Astrocyte of the hippocampus (primary cell): ENCODE data around the gene PLXDC2.
A peak's percentile ranks its signal among the peaks of the same experiment; 100 is the strongest.
"Not testable (repeated sequence)": the region's sequence is repeated elsewhere in the genome, so short reads cannot be mapped to it uniquely, and the experiment has no call there.

Source experiments
- DNase-seq: peaks from one replicate; pipeline ENCODE4 v3.0.0; 2011; ENCODE audit warnings: low read depth, low spot score

PLXDC2 gene

GRCh38 chr10:19974554-19974953 lies 158.3 kb downstream of the PLXDC2 start:
- no peak for DNase-seq

GRCh38 chr10:19977097-19977521 lies 160.9 kb downstream of the PLXDC2 start:
- DNase-seq = no peak

GRCh38 chr10:19979628-19980027 lies 163.4 kb downstream of the PLXDC2 start:
- no peak for DNase-seq

GRCh38 chr10:19983880-19984565 lies 167.8 kb downstream of the PLXDC2 start:
- DNase-seq = no peak

GRCh38 chr10:19985745-19986144 lies 169.5 kb downstream of the PLXDC2 start:
- DNase-seq = no peak

- DNase-seq = no peak
Measured at GRCh38 chr10:19986591-19986990, 170.4 kb downstream of the PLXDC2 start.

GRCh38 chr10:19987931-19988330 lies 171.7 kb downstream of the PLXDC2 start:
- DNase-seq = no peak

- no peak for DNase-seq
Measured at GRCh38 chr10:19993714-19994315, 177.6 kb downstream of the PLXDC2 start.

- DNase-seq = no peak
Measured at GRCh38 chr10:19998482-19998881, 182.2 kb downstream of the PLXDC2 start.

GRCh38 chr10:19999431-19999830 lies 183.2 kb downstream of the PLXDC2 start:
- DNase-seq = no peak

- not testable (repeated sequence) for DNase-seq
Measured at GRCh38 chr10:20002026-20002425, 185.8 kb downstream of the PLXDC2 start.

- DNase-seq = no peak
Measured at GRCh38 chr10:20002657-20003056, 186.4 kb downstream of the PLXDC2 start.

- peak; percentile 68 for DNase-seq
Measured at GRCh38 chr10:20004087-20004523, 187.9 kb downstream of the PLXDC2 start.

GRCh38 chr10:20005638-20006037 lies 189.4 kb downstream of the PLXDC2 start:
- no peak for DNase-seq

- no peak for DNase-seq
Measured at GRCh38 chr10:20006169-20006870, 190.1 kb downstream of the PLXDC2 start.

GRCh38 chr10:20007426-20007825 lies 191.2 kb downstream of the PLXDC2 start:
- peak; percentile 7 for DNase-seq

GRCh38 chr10:20013991-20014750 lies 197.9 kb downstream of the PLXDC2 start:
- no peak for DNase-seq

GRCh38 chr10:20017961-20018360 lies 201.7 kb downstream of the PLXDC2 start:
- no peak for DNase-seq

GRCh38 chr10:20020677-20021076 lies 204.4 kb downstream of the PLXDC2 start:
- DNase-seq = no peak

- DNase-seq = no peak
Measured at GRCh38 chr10:20029523-20029922, 213.3 kb downstream of the PLXDC2 start.

GRCh38 chr10:20033476-20033875 lies 217.2 kb downstream of the PLXDC2 start:
- DNase-seq = no peak

GRCh38 chr10:20034732-20035131 lies 218.5 kb downstream of the PLXDC2 start:
- no peak for DNase-seq
